GM19193 (cell line): ENCODE measurements around the gene SETX.

Experiments
- POLR2A ChIP-seq: IDR thresholded peaks from 4 replicates; pipeline ENCODE4 v1.6.1; 2011; ENCODE audit not compliant: insufficient read depth, insufficient read length; ENCODE audit errors: extremely low read depth

SETX gene, protein sequence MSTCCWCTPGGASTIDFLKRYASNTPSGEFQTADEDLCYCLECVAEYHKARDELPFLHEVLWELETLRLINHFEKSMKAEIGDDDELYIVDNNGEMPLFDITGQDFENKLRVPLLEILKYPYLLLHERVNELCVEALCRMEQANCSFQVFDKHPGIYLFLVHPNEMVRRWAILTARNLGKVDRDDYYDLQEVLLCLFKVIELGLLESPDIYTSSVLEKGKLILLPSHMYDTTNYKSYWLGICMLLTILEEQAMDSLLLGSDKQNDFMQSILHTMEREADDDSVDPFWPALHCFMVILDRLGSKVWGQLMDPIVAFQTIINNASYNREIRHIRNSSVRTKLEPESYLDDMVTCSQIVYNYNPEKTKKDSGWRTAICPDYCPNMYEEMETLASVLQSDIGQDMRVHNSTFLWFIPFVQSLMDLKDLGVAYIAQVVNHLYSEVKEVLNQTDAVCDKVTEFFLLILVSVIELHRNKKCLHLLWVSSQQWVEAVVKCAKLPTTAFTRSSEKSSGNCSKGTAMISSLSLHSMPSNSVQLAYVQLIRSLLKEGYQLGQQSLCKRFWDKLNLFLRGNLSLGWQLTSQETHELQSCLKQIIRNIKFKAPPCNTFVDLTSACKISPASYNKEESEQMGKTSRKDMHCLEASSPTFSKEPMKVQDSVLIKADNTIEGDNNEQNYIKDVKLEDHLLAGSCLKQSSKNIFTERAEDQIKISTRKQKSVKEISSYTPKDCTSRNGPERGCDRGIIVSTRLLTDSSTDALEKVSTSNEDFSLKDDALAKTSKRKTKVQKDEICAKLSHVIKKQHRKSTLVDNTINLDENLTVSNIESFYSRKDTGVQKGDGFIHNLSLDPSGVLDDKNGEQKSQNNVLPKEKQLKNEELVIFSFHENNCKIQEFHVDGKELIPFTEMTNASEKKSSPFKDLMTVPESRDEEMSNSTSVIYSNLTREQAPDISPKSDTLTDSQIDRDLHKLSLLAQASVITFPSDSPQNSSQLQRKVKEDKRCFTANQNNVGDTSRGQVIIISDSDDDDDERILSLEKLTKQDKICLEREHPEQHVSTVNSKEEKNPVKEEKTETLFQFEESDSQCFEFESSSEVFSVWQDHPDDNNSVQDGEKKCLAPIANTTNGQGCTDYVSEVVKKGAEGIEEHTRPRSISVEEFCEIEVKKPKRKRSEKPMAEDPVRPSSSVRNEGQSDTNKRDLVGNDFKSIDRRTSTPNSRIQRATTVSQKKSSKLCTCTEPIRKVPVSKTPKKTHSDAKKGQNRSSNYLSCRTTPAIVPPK (N-terminal part only)

DNA sequence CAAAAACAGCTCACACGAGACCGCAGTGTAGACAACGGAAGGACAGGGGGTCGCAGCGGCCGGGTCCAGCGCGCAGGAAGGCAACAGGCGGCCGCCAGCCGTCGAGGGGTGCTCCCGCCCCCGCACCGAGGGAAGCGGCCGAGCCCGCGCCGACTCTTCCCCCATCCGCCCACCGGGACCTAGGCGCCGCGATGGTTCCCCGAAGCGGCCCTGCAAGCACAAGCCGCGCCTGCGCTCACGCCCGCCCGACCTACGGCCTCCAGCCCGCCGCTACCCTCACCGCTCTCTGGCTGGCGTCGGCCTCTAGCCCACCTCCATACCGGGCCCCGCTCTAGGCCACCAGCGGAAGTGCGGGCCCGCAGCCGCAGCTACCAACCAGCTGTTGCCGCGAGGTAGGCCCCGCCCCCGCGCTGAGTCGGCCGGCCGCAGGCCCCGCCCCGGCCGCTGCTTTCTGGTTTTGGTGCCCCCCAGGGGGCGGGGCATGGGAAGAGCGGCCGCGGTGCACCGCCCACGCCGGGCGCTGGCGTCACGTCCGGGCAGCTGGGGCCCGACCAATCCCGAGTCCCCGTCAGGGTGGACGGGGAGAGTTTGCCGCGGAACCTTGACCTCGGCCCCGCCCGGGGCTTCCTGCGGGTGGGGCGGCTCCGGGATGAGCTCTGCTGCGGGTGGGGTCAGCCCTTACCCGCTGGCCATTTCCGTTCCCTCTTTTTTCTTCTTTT is at the start of gene SETX:
TSS of gene SETX (minus strand) at position 350 of the 719 bp plus-strand sequence. CDS start 5,558 bp downstream, outside the sequence.
- TF ChIP-seq POLR2A = peak; percentile 97

DNA sequence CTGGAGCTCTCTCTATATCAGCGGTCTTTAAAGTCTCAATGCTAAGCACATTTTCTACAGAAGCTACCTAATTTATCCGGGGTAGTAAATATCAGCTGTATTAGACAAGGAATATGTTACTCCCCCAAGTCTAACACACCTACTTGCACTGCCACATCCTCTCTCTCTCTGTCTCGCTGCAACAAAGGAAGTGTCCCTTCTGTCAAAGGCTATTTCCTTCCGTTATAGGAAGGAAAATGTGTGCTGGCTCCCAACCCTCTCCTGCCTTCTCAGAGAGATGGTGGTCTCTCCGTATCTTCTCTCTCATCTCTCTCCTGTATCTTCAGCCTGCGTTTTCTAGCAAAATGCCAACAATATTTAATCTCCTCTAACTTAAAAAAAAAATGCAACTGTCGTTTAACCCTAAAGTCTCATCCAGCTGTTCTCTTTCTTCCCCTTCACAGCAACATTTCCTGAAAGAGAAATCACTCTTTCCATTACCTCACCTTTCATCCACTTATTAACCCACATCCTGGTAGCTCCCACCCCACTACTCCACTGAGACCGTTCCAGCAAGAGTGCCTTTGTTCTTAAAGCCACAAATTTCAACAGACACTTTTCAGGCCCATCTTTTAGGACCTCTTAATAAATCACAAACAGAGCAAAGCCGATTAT is 49.6 kb upstream of the SETX start:
- no peak for TF ChIP-seq POLR2A

DNA sequence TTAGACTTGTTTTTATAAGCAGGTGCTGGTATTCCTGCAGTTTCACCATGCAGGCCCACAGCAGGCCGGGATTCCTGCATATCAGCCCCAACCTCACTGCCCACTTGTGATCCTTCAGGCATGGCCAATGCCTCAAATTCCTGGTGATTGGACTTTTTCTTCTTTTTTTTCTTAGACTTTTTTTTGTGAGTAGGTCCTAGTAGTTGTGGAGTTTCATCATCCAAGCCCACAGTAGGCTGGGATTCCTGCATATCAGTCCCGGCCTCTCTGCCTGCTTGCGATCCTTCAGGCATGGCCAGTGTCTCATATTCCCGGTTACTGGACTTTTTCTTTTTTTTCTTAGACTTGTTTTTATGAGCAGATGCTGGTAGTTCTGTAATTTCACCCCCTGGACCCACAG is 47.0 kb upstream of the SETX start:
- TF ChIP-seq POLR2A = no peak

DNA sequence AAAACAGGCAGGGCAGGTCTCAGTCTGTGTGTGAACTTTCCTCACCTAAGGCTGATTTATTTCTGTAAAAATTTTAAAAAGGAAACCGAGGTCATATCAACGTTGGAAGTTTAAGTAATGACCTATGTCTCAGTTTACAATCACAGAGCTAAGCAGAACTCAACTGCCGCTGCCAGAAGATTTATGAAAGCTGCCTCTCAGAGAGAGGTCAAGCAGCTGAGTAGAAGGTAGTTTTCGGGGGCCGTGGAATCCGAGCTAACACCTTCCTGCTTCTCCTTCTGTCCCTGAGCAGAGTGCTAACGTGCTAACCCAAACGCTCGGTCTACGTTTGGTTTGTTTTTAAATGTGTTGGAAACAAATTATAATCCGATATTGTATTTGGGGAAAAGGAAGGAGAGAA is 40.8 kb upstream of the SETX start:
- TF ChIP-seq POLR2A = no peak

DNA sequence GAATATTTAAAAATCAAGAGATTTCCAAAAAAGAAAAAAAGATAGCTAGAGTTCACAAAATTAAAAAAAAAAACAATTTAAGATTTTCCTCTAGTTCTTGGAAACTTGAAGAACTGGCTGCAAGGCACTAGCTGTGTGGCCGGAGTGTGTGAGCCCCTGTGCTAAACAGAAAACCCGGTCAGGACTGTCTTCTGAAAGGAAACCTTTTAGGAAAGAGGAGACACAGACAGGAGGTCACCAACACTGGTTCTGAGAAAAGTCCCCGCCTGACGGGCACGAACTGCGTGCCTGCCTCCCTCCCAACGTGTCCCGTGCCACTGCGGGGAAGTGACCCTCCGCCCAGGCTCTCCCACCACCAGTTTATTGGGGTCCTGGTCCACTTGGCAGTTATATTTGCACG is 36.7 kb upstream of the SETX start:
- no peak for TF ChIP-seq POLR2A

DNA sequence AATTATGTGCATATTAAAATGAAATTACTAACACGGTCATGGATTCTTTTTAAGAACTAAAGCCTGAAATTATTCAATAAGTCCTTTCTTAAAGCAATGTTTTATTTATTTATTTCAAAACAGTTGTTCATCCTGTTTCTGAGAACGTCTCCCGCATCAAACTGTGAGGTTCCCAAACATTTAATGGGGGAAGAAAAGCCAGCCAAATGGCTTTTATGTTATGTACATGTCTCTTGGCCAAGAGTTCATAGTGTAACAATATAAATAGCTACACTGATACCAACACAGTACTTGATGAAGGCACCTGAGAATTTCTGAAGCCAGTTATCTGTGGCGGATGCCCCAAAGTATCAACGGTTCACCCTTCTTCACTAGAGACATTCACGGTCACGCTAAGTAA is 36.2 kb upstream of the SETX start:
- no peak for TF ChIP-seq POLR2A

DNA sequence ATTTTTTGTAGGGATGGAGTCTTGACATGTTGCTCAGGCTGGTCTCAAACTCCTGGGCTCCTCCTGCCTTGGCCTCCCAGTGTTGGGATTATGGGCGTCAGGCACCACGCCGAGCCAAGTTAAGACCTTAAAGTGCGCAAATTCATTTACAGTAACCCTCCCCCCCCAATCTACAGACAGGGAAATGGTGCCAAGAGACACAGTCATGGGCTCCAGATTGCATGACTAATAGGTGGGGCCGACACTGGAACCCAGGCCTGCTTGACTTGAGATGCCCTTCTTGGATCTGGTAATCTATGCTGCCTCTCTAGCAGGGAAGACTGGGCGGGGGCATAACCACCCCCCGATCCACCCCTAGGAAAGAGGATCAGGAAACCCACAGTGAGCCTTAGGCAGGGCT is 32.3 kb upstream of the SETX start:
- TF ChIP-seq POLR2A = no peak

DNA sequence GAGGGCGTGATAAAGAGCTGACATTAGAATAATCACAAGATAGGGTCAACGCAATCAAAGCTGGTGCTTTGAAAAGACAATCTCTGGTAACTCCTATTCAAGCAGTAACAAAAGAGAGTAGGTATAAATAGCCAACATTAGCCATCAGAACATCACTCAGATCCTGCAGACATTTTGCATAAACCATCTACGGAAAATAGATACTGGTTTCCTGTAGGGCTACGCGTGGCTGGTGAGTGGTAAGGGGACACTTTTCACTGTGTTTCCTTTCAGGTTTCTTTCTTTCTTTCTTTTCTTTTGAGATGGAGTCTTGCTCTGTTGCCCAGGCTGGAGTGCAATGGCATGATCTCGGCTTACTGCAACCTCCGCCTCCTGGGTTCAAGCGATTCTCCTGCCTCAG is 29.6 kb upstream of the SETX start:
- TF ChIP-seq POLR2A = no peak

DNA sequence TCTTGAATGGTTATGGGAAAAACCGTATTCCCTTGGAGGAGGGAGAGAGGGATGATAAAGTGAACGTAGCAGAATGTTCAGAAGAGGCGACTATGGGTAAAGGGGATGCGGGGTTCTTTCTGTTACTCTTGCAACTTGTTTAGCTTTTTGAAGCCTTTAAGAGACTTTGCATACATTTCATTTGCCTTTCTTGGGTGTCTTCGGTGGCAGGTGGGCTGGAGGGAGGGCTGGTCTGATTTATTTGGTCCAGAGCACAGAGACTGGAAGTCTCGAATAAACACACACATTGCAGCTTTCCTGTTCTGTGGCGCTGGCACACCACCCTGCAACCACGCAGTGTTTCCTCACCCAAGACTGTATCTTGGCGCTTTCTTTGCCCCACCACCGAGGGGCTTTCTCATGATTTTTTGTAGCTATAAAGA is 28.7 kb upstream of the SETX start:
- TF ChIP-seq POLR2A = peak; percentile 54

DNA sequence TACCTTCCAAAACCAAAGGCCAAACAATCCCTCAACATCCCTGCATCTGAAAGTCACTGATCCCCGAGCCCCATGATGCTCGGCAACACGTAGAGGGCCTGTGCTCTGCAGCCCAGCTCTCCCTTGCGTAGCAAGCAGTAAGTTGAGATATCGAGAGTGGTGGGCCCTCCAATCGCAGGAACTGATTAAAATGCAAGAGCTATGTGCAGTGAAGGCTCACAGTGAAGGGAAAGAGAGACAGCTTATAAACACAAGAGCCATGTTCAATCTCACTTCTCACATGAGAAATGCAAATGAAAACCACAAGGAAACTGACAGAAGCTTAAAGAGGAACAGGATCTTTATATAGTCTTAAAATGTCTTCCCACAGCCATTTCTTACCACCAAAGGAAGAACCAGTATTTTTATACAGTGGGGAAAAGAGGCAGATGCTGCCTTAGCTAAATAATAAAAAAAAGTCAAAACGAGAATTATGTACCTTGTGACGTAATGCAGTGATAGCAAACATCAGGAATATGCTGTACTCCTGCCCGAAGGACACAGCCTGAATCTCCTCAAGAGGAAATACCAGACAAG is 27.3 kb upstream of the SETX start:
- peak; percentile 39 for TF ChIP-seq POLR2A

DNA sequence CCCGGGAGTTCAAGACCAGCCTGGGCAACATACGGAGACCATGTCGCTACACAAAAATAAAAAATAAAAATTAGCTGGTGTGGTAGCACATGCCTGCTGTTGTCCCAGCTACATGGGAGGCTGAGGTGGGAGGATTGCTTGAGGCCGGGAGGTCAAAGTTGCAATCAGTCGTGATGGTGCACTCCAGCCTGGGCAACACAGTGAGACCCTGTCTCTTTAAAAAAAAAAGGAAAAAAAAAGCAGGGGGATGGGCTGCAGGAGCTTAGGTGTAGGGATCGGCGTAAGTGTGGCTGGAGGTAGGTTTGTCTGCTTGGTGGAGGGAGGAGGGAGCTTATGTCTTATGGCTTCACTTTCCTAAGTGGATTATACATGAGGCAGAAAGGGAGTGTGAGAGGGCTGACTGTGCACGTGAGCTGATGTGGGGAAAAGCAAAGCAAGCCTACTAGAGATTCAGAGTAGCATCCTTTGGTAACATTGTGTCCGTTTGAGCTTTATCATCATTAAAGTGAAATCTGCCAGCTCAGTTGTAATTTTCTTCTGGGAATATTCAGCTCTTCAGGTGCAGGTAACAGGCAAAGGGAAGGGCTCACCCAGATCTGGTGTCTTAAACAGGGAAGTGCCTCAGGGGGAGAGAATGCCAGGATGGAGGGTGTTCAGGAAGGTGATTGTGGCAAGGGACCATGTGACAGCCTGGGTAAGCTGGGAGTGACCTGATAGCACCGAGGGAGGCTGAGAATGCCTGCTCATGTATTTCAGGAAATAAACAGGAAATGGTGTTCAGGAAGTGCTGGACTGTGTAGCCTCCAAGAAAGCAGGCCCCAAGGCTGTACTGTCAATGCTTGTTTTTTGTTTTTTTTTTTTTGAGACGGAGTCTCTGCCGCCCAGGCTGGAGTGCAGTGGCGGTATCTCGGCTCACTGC is 17.6 kb upstream of the SETX start:
- no peak for TF ChIP-seq POLR2A

DNA sequence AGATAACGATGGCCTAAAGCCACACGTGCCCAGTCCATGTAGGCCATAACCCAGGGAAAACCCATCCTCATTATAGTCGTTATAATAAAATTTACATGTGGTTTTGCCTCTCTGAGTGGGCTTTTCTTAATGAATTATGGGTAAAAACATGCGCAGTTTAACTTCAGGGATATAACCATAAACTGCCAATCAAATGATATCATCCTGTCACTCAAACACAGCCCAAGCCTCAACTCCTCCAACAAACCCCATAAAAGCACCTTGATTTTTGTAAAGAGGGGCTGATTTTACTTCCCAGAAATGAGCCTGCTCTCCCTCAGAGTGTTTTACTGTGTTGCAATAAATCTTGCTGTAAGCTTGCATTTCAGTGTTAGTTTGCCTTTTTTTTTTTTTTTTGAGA is 15.8 kb upstream of the SETX start:
- TF ChIP-seq POLR2A = no peak
